C1 segment of cervical spinal cord (tissue), 14 donors: ENCODE measurements around the gene MACROD2.
A peak's percentile ranks its signal among the peaks of the same experiment; 100 is the strongest.
"Not testable (repeated sequence)": the region's sequence is repeated elsewhere in the genome, so short reads cannot be mapped to it uniquely, and the experiment has no call there.

Source experiments
- DNase-seq, 14 donors: peaks; one replicate each; lab custom pipeline; 2025; lab: John Stamatoyannopoulos, UW

MACROD2 gene

DNA sequence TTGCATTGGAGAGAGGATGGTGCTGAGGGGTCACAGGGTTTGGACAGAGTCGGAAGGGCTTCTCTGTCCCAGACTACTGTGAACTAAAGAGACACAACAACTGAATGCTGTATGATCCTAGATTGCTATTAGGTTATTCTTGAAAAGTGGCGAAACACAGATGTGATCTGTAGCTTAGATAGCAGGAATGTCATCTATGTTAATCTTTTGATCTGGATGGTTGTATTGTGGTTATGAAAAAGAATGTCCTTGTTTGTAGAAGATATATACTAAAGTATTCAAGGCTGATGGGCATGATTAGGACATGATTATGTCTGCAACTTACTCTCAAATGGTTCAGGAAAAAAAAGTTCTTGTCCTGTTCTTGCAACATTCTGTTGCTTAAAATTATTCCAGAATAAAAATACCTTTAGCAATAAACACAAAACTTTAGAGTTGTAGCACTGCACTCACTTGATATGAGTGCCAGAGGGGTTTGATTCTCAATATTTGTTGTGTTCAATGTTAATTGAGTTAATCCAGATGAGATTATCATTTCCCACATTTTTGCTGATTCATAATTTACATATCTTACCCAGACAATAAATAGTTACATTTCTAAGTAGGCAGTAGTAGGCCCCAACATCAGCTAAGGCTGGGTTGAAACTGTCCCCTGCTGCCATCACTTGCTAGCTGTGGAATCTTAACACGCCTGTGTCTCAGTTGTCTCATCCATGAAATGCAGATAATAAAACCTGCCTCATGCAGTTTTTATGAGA lies 1932.8 kb downstream of the MACROD2 start:
- DNase-seq, result no peak

DNA sequence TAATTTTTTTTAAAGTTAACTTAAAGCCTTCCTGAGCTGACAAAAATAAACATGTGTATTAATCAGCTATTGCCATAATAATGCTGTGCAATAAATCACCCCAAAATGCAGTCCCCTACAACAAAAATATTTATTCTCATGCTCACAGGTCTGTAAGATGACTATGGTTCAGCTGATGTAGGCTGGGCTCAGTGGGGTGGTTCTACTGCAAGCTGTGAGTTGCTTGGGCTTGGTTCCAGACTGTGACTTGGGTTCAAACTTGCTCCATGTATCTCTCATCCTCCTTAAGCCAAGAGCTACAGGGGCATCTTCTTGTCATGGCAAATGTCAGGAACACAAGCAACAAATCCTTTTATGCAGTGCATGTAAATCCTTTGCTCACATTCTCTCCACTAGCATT lies 1933.6 kb downstream of the MACROD2 start:
- no peak for DNase-seq

DNA sequence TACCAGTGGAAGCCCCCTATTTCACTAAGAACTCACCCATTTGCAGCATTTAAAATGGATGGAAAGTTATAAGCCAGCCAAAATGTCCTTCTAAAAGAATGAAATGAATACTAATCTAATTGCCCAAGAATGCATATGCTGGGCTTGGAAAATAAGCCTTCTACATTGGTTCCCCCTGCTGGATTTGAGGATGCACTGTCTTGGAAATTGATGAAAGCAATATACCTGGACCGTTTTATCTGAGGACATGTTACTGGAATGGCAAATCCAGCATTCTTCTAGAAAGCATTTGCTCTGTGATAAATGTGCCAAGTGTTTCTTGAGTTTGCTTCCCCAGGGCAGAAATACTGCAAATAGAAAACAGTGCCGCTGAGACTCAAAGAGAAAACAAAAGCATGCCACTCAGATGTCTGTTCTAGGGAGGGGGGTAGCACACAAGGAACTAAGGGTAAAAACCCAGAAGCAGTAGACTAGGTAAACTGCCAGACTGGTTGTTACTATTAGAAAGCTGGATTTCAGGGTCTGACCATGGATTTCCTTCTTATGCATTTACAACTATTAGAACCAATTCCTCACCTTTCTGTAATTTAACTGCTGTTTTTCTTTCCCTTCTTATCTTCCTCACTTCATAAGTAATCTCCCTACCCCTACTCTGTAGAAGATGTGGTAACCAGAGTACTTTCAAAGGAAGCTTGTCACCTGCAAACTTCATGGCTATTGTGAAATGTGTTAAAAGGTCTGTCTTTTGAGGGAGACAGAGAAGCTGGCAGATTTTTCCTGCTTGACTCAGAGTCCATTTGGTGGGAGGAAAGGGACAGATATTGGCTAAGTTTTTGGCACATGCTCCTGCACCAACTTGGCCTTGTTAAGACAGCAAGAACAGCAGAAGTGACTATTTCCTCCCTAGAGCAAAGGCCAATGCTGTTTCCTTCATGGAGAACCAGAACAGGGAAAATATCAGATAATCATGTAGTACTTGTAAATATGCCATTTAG lies 1935.3 kb downstream of the MACROD2 start:
- peak in 3 of 14 donors; percentile 2 to 69 (median 3) for DNase-seq

DNA sequence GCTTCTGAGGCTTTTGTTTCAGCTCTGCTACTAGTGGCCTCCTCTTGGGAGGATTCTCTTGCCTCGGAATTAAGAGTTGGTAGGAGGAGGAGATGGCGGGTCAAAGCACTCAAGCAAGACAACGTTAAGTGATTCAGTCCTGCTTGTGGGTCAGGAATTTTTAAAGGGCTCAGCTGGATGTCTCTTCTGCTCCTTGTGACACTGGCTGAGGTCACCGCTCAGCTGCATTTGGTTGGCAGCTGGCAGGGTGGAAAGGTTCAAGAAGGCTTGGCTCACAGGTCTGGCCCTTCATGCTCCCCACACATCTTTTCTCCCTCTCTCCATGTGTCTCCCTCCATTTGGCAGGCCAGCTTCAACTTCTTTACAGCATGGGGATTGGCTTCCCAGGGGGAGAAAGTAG lies 1936.6 kb downstream of the MACROD2 start:
- DNase-seq, result no peak

DNA sequence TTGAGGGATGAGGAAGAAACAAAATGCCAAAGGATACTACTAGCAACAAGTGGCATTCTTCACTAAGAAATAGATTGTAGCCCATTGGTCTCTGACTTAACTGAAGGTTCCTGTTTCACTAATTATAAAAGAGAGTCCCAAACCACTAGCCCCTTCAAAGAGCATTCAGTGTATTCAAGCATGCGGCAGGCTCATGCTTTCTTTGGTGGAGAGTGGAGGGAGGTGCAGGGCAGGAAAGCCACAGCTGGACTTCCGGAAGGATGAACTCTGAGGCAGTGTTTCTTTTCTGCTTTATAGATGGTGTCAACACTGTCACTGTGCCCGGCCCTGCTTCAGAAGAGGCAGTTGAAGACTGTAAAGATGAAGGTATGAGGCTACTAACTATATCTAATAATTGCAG lies 1941.9 kb downstream of the MACROD2 start:
- DNase-seq, result peak in 2 of 14 donors; percentile 8 to 27

DNA sequence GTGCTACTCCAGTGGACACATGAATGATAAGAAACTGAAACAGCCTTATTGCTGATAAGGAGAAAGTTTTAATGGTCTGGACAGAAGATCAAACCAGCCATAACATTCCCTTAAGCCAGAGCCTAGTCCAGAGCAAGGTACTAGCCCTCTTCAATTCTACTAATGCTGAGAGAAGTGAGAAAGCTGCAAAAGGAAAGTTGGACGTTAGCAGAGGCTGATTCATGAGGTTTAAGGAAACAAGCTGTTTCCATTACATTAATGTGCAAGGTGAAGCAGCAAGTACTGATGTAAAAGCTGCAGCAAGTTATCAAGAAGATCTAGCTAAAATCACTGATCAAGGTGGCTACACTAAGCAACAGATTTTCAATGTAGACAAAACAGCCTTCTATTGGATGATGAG lies 1943.5 kb downstream of the MACROD2 start:
- DNase-seq, result no peak

DNA sequence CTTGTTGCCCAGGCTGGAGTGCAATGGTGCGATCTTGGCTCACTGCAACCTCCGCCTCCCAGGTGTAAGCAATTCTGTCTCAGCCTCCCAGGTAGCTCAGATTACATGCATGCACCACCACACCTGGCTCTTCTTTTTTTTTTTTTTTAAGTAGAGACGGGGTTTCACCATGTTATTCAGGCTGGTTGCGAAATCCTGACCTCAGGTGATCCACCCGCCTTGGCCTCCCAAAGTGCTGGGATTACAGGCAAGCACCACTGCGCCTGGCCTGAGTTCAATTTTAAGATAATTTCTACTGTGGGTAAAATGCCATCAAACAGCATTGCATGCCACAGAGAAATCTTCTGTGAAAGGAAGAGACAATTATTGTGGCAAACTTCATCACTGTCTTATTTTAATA lies 1944.8 kb downstream of the MACROD2 start:
- no peak for DNase-seq

DNA sequence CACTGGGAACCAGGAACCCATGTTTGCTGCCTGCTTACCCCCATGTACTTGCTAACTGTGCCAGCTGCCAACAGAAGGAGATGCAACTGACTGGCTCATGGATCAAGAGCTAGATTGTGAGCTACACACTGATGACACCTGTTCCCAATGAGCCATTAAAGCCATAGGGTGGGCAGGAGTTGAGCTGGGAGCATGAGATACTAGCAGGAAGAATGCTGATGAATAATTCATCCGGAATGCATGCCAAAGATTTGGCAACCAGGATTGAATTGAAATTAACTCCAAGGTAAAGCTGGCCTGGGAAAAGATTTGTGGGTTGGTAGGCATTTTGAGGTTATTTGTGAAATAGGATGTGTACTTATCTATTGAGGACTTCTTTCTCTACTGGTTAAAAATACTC lies 1946.8 kb downstream of the MACROD2 start:
- DNase-seq, result no peak

DNA sequence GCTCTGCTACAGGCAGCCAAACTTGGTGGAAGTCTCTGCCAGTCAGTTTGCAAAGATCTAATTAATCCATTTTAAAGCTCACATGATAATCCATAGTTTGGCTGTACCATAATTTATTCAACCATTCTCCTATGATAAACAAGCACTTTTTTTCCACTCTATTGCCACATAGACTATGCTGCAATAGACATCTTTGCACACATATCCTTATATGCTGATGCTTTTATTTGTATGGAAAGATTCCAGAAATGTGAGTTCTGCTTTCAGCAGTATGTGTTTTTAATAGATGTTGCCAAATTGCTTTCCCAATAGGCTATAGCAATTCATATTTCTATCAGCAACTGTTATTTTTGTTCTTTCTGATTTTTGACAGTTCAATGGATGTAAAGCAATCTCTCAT lies 1950.0 kb downstream of the MACROD2 start:
- no peak for DNase-seq

DNA sequence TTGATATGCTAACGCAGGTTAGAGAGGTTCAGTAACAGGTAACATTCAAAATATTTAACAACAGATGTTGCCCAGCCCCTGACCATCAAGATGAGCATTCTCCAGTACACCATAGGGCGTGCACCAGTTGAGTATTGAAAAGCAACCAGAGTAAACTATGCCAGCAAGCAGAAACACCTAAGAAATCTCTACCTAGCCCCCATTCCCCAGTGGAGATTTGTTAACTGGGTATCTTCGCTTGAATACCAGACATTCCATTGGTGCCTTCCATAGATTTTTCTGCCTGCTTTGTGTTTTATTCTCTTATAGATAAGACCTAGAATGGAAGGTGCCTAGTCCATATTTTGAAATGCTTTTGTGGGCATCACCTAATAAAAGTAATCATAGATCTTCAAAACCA lies 1954.1 kb downstream of the MACROD2 start:
- DNase-seq, result no peak

DNA sequence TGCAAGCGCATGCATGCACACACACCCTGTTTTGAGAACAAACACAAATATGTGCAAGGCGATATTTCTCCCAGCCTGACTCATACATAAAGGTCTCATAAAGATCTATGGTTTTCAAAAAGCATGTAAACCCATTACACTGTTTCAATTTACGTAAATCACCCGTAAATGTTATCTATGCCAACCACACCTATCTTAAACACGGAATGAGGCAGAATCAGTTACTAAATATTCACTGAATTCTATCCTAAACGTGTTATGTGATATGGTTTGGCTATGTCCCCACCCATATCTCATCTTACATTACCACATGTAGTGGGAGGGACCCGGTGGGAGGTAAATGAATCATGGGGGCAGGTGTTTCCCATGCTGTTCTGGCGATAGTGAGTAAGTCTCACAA lies 1956.3 kb downstream of the MACROD2 start:
- DNase-seq, result no peak

DNA sequence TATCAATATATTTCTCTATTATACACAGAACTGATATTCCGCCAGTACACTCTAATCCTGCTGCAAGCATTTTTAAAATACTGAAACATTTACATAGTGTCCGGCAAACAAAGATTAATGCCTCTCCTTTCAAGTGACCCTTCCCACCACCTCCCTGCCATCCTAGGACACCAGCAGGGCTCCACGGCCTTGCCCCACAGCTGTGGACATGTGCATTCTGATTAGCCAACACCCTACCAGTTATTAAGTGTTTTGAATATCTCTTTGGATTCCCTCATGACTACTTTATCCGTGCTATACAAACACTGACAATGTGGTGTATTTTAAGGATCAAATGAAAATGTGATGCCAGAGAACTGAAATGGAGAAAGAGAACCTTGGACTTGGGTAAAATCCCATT lies 1962.8 kb downstream of the MACROD2 start:
- DNase-seq, result no peak

DNA sequence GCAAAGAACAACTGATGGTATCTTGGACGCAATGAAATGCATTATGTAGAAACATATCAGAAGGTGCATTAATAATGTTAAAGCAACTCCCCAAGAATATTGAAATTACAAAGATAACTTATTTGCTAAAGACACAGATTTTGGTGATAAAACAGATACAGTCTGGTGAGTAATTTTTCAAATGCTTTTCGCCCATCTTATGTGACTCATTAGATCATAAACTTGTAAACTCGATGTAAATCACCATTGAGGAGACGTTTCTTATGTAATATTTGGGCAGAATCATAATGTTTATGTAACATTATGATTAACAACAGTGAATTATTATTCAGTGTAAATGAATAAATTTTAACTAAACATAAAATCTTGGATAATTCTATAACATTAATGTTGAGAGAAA lies 1969.8 kb downstream of the MACROD2 start:
- DNase-seq, result no peak

DNA sequence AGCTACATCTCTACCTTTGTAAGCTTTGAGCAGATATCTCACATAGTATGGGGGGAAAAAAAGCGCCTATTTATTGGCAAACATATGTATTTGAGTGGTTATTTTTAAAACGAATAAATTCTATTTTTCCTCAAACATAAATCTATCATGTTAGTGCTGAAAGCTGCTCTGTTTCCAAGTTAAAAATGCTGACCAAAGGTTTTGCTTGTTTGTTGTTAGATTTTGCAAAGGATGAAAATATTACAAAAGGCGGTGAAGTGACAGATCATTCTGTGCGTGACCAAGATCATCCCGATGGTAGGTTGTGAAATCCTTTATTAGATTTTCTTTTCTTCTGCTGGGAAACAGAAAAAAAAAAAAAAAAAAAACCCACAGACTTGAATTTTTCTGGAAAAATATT lies 1972.0 kb downstream of the MACROD2 start:
- DNase-seq, result no peak

DNA sequence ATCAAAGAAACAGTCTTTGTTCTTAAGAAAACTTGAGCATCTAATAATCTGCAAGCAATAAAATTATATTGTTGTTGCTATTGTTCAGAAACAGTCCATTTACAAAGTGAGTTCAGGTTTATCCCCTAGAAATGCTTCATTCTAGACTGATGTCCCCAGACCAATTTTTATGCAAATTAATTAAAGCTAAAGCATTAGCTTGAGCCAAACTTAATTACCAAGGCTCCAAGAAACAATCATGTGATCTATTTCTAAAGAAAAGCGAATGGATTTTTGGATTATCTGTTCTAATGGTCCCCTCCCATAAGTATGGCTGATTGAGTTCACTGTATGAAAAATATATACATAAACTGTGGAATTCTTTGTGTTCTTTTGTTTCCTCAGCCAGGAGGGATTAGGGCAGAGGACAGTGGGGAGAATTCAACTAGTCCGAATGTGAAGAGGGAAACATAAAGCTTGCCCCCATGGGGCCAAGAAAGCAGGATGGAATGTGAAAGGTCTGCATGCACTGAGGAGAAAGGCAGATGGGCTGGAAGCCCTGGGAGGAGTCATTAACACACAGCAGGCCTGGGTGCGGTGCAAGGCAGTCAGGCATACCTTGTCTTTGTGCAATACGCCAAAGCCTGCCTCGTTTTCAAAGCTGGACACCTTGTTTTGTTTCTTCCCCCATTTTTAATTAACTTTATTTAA lies 1980.9 kb downstream of the MACROD2 start:
- peak in 1 of 14 donors; percentile 52 for DNase-seq

DNA sequence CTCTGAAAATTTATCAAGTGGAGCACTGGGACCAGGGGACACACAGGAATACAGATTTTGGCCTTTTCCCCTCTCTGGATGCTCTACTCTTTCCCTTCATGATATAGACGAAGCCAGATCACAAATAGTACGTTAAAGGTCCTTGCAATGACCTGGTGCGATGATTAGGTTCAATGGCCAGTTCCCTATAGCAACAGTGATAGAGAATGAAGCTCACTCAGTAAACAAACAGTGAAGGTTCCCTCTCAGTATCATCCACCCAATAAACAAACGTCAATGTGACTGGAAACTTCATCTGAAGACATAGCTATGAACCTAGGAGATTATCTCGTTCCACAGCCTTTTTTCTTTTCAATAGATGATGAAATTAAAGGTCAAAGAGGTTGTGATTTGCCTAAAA lies 1981.7 kb downstream of the MACROD2 start:
- DNase-seq, result no peak

DNA sequence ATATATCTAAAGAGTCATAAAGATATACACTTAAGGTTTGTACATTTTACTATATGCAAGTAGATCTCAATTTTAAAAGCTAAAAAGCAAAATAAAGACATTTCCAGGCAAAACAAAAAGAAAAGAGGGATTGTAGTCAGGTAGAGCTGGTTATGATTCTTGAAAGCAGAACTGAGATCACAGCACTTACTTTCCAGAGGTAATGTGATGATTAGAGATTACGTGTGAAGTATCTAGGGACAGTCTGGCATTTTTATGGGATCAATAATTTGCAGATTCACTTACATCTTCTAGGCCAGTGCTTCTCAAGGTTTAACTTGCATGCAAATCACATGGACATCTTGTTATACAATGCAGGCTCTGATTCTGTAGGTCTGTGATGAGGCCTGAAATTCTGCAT lies 1982.4 kb downstream of the MACROD2 start:
- no peak for DNase-seq

DNA sequence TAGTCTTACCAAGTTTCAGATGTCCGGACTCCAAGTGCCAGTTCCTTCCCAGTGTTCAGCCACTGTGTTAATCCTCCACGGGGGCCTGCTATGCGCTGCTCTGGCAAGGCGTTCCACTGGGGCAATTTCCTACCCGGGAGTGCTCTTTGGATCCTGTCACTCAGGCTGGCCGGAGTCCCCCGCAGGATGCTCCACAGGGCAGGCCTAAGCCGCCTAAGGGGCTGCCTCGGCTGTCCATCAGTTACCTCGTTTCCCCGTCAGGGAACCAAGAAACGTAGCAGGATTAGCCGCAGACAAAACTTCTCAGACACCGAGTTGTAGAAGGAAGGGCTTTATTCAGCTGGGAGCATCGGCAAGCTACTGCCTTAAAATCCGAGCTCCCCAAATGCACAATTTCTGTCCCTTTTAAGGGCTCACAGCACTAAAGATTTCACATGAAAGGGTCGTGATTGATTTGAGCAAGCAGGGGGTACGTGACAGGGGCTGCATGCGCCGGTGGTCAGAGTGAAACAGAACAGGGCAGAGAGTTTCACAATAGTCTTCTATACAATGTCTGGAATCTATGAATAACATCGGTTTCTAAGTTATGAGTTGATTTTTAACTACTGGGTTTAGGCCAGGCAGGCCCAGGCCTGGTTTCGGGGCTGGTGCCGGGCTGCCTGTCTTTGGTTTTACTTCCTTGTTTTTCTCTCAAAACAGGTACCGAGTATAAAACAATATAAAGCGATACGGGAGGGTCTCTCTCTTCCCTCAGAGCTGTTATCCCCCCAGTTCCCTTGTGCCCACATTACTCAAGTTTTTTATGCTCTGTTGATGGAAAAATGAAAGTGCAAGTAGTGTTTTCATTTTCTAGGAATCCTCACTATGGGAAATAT lies 1990.4 kb downstream of the MACROD2 start:
- DNase-seq, result not testable (repeated sequence)

DNA sequence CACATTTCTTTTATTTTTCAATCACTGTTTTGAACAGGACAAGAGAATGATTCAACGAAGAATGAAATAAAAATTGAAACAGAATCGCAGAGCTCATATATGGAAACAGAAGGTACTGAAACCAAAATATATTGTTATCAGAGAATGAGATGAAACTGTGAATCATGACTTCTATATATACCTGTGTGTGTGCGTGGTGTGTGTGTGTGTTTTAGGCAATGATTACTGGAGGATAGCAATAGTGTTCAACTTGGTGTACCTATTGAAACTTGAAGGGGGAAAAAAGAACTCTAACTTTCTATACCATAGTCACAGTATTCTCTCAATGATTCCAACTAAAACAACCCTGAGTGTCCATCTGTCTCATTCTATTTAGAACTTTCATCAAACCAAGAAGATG lies 1991.4 kb downstream of the MACROD2 start:
- DNase-seq, result no peak

DNA sequence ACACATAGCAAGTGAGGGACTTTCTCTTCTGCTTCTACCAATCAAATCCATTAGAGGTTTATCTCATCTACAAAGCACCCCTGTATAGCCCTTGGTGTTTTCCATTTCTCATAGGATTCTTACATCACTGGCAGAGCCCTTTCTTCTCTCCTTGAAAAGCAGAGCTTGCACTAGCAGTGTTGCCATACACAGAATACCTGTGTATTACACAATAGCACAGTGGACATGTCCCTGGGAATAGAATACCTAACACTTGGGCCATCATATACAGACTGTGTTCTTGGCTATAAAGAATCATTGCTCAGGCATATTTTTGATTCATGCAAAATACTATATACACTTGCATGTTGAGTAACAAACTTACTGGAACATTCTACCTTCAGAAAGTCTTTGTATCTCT lies 1996.0 kb downstream of the MACROD2 start:
- DNase-seq, result no peak

DNA sequence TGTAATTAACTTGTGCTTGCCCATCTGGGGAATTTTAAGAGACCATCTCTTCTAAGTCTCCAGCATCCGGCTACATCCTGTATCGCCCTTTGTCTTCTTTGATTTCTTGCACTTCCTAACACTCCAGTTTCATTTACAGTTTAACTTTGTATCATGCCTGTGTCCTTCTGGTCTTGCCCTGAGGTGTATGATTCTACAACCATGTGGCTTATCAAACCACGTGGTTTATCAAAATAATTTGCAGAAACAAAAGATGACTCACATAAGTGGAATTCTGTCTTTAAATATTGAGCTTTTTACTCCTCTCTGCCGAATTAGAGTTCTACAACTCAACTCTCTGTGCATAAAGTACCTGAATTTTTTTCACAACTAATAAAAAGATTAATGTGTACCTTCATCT lies 1997.2 kb downstream of the MACROD2 start:
- DNase-seq, result no peak
